Fibroblast of skin of back (primary cell): ENCODE measurements around the gene CETP.
A peak's percentile ranks its signal among the peaks of the same experiment; 100 is the strongest.
"Not testable (repeated sequence)": the region's sequence is repeated elsewhere in the genome, so short reads cannot be mapped to it uniquely, and the experiment has no call there.

Source experiments
- DNase-seq: peaks from one replicate; pipeline ENCODE4 v3.0.0-alpha.2; 2013

The CETP gene

GRCh38 chr16:56982695-56983094, 20.9 kb downstream of the CETP start:
- DNase-seq = no peak

GRCh38 chr16:56983211-56983751, 21.5 kb downstream of the CETP start:
- DNase-seq = no peak

GRCh38 chr16:56984639-56985038, 22.9 kb downstream of the CETP start:
- no peak for DNase-seq

GRCh38 chr16:56985288-56985961, 23.7 kb downstream of the CETP start:
- DNase-seq = peak; percentile 93

GRCh38 chr16:56985962-56986360, 24.2 kb downstream of the CETP start:
- DNase-seq = no peak

DNA sequence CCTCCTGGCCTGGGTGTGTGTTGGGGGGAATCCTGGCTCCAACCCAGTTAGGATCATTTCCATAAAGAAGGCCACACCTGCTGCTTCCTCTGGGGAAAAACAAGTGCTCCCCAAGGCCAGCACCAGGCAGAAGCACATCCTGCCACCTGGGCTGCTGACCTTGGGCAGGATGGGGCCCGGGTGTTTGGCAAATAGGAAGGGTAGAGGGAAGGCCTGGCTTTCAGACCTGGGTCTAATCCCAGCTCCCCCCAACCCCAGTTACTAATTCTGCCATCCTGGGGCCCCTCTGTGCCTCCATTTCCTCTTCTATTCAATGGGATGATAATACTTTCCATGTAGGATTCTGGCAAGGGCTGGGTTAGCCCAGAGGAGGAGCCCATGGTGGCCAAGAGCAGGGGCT, 24.6 kb downstream of the CETP start:
- no peak for DNase-seq

- not testable (repeated sequence) for DNase-seq
Observed at GRCh38 chr16:56986908-56987307, 25.2 kb downstream of the CETP start.

DNA sequence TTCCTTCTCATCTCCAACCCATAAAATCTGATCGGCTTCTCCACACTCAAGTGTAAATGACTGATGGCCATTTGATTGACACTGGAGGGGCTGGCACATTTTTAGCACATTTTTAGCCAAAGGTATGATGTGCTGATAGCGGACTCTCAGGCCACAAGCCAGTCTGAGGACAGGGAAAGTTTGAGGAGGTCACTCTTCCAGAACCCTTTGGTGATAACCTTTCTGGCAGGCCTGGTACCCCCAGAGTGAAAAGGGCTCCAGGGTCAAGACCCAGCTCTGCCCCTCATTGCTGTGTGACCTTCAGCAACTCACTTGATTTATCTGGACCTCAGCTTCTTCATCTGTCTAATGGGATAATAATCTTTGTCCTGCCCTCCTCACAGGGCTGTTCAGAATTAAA, 25.9 kb downstream of the CETP start:
- no peak for DNase-seq

DNA sequence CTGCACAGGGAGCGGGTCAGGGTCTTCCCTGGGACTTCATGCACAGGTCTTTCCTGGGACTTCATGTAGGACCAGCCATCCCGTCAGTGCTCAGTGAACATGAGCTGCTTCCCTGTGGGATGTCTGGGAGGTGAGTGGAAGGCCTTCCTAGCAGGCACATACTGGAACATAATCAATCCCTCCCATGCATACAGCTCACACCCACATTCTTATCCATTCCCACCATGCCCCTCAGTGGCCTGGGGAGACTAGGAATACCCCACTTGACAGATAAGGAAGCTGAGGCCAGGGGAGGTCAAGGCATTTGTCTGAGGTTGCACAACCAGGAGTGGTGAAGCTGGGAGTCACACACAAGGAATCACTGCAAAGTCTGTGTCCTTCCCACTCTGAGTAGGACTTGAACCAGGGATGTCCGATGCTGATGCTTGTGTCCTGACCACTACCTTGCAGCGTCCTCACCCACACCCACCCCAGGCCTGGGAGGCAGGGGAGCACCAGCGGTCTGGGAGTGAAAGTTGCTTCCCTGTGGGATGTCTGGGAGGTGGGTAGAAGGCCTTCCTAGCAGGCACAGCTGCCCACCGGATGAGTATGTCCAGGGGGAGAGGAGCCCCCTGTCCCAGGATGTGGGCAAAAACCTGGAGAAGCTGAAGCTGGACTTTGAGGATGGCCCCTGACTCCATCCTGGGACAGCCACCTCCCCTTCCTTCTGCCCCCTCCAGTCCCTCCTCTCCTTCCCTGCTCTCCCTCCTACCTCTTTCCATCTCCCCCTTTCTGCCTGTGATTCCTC, 26.6 kb downstream of the CETP start:
- DNase-seq = no peak

DNA sequence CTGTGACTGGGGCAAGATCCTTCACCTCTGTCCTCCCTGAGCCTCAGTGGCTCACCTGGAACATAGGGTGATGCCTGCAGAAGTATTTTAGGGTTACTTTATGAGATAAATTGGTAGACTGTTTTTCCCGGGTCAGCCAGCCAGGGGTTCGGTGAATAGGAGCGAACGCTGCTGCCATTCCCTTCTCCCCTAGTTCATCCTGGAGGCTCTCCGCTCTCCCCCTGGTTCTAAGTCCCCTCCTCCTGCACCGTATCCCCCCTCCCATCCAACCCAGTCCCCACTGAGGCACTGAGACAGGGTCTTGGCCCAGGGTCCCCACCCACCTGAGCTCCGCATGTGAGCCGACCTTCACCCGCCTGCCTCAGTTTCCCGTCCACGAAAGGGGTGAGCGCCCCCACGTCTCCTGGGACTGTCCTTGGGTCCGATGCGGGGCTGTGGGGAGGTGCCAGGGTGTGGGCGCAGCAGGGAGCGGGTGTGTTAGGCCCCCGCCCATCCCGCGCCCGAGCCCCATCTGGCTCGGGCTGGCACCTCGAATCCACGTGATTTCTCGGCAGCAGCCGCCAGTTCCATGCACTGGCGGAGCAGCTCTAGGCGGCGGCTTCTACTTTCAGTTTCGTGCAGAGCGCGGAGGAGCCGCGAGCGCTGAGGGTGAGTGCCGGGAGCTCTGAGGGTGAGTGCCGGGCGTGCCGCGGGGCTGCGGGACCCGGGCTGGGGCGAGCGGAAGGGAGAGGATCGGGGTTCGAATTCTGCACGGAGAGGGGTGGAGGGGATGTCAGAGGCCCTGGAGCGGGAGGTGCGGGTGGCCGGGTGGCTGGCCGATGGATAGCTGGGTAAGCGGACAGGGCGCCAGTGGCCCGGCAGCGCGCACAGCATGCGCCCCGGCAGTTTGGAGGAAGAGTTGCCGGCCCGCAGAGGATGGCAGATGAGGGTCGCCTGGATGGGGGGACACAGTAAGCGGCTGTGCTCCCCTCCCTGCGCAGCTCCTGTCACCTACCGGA, 27.5 kb downstream of the CETP start, which contains the start of gene NLRC5:
NLRC5 (plus strand) TSS at position 610 of the 998 bp plus-strand sequence. CDS start 31,156 bp downstream, outside the sequence.
- peak; percentile 85 for DNase-seq

- no peak for DNase-seq
Observed at GRCh38 chr16:56989988-56990387, 28.2 kb downstream of the CETP start.

- no peak for DNase-seq
Observed at GRCh38 chr16:56990407-56991286, 28.9 kb downstream of the CETP start.

- not testable (repeated sequence) for DNase-seq
Observed at GRCh38 chr16:56992431-56992830, 30.7 kb downstream of the CETP start.

DNA sequence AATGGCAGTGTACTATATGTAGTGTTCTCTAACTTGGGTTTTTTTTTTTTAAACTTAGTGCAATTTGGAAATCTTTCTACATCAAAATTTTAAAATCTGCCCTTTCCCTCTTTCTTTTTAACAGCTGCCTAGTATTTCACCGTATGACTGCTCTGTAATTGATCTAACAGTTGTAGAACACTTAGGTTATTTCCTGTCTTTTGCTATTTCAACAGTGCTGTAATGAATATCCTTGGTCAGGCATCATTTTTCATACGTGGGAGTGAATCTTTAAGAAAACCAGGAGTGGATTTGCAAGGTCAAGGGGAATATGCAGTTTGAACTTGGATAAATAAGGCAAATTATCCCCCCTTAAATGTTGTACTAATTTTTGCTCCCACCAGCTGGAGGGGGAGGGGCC, 31.5 kb downstream of the CETP start:
- no peak for DNase-seq

- no peak for DNase-seq
Observed at GRCh38 chr16:56994311-56994710, 32.6 kb downstream of the CETP start.

GRCh38 chr16:56995136-56995805, 33.5 kb downstream of the CETP start:
- no peak for DNase-seq

GRCh38 chr16:56997264-56997663, 35.5 kb downstream of the CETP start:
- DNase-seq = no peak

DNA sequence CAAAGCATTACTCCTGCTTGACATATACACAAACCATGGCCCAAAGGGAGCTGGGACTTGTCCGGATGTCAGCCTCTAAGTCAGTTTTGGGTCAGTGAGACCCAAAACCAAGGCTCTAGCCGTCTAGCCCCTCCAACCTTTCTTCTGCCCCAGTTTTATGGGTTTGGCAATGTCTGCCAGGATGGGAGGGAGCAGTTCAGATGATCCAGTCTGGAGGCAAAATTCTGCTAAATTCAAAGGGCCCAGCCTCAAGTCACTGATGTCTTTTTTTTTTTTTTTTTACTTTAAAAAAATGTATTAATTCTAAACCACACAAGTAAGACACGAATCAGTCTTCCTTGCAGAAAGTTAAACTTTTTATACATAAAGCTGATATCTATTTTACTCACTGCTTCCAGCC, 36.2 kb downstream of the CETP start:
- DNase-seq = no peak

DNA sequence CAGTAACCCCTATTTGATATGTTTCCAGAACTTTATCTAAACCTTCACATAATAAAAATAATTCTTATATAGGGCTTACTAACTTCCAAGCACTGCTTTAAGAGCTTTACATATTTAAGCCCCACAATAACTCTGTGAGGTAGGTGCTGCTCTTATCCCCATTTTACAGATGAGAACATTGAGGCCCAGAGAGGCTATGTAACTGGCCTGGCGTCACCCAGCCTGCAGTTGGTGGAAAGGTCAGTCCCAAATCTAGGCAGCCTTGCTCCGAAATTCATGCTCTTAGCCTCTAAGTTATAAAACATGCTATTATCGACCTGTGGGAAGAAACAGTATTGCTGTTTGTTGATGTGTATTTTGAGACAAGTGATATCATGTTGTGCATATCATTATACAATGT, 36.6 kb downstream of the CETP start:
- DNase-seq = no peak

GRCh38 chr16:56998861-56999260, 37.1 kb downstream of the CETP start:
- DNase-seq = no peak
